H1 (cell line): Measurements from ENCODE around the gene EIF2AK2. TPM values are rescaled to one million over a fixed set of nuclear protein-coding genes. Genes with fewer than 3 reads are reported as not detected.

ENCODE experiments used
- CTCF ChIA-PET: fragments of 300-600 bp; sonication (Branson Sonifier 250); formaldehyde crosslinking; loops from one replicate; lab custom pipeline; 2021; ENCODE audit not compliant: partially characterized antibody; lab: Charles Lee
- POLR2A ChIA-PET: fragments of 300-600 bp; sonication (Branson Sonifier 250); formaldehyde crosslinking; loops from one replicate; lab custom pipeline; 2021; ENCODE audit warnings: inconsistent platforms; ENCODE audit not compliant: partially characterized antibody; lab: Charles Lee
- DNase-seq, 2 experiments: peaks; one replicate each; pipeline versions ENCODE4 v3.0.0 to v3.0.0-alpha.2; 2010 to 2022; ENCODE audit warnings: low spot score in 2 of 2, low read depth in 1 of 2, mixed read lengths in 1 of 2
- FAIRE-seq: peaks from 2 replicates; lab custom pipeline; 2011; peaks lifted over from hg19 to GRCh38; lab: Jason Lieb, UNC
- H2AFZ ChIP-seq: 2 replicates; pipeline ENCODE4 v1.8.1; 2012; ENCODE audit warnings: low read length, inconsistent platforms
- H2AK5ac ChIP-seq: 2 replicates; pipeline ENCODE4 v1.6.1; 2013; ENCODE audit warnings: low read depth, low read length
- H2BK120ac ChIP-seq: replicated peaks from 2 replicates; pipeline ENCODE3; 2013; ENCODE audit warnings: low read depth, low read length, inconsistent platforms
- H2BK12ac ChIP-seq: 2 replicates; pipeline ENCODE4 v1.6.1; 2013; ENCODE audit warnings: low read depth, low read length
- H2BK15ac ChIP-seq: 2 replicates; pipeline ENCODE4 v1.6.1; 2013; ENCODE audit warnings: low read length
- H2BK20ac ChIP-seq: 2 replicates; pipeline ENCODE4 v1.6.1; 2013; ENCODE audit warnings: low read length
- H2BK5ac ChIP-seq: 2 replicates; pipeline ENCODE4 v1.6.1; 2013; ENCODE audit warnings: low read depth, low read length
- H3K14ac ChIP-seq: 2 replicates; pipeline ENCODE4 v1.6.1; 2013; ENCODE audit warnings: inconsistent platforms; ENCODE audit not compliant: insufficient read length
- H3K18ac ChIP-seq: 2 replicates; pipeline ENCODE4 v1.6.1; 2013; ENCODE audit warnings: low read length; ENCODE audit errors: extremely low read depth
- H3K23ac ChIP-seq: 2 replicates; pipeline ENCODE4 v1.6.1; 2013; ENCODE audit warnings: inconsistent platforms; ENCODE audit not compliant: insufficient read length
- H3K23me2 ChIP-seq: 2 replicates; pipeline ENCODE4 v1.6.1; 2013; ENCODE audit warnings: low read depth, low read length
- H3K27ac ChIP-seq: 2 replicates; pipeline ENCODE4 v1.6.1; 2011; ENCODE audit warnings: low read depth, low read length, inconsistent platforms
- H3K27me3 ChIP-seq, 4 experiments: replicated peaks in 1 of 4; 1 replicate in 1 of 4; 2 replicates in 3 of 4; pipeline versions ENCODE4 v1.6.1 to v1.8.1; 2011 to 2013; ENCODE audit warnings: low read length in 3 of 4, mild to moderate bottlenecking in 3 of 4, inconsistent platforms in 2 of 4, mixed read lengths in 2 of 4, moderate library complexity in 1 of 4; ENCODE audit not compliant: control insufficient read depth in 3 of 4, insufficient read depth in 3 of 4; ENCODE audit errors: extremely low read depth in 1 of 4
- H3K36me3 ChIP-seq, 4 experiments: 2 replicates each; pipeline versions ENCODE4 v1.6.1 to v1.8.1; 2011 to 2013; ENCODE audit warnings: mild to moderate bottlenecking in 4 of 4, low read length in 3 of 4, moderate library complexity in 2 of 4, control low read depth in 1 of 4, inconsistent platforms in 1 of 4; ENCODE audit not compliant: insufficient read depth in 4 of 4, control insufficient read depth in 2 of 4
- H3K4ac ChIP-seq: replicated peaks from 2 replicates; pipeline ENCODE3; 2013; ENCODE audit warnings: low read length, low read depth, mixed read lengths, inconsistent platforms; ENCODE audit not compliant: insufficient read length
- H3K4me1 ChIP-seq, 4 experiments: replicated peaks in 1 of 4; 1 replicate in 1 of 4; 2 replicates in 3 of 4; pipeline versions ENCODE4 v1.6.1 to v1.8.1; 2011 to 2013; ENCODE audit warnings: low read length in 3 of 4, inconsistent platforms in 2 of 4, mixed read lengths in 1 of 4; ENCODE audit not compliant: insufficient read depth in 4 of 4, control insufficient read depth in 3 of 4
- H3K4me2 ChIP-seq, 2 experiments: 2 replicates each; pipeline versions ENCODE4 v1.6.1 to v1.8.1; 2011 to 2013; ENCODE audit warnings: low read depth in 2 of 2, low read length in 2 of 2, control low read depth in 1 of 2, inconsistent platforms in 1 of 2, mild to moderate bottlenecking in 1 of 2; ENCODE audit not compliant: insufficient read depth in 1 of 2
- H3K4me3 ChIP-seq, 4 experiments: fragments of 200-600, 300-600 bp in 1 of 4; sonication (generic), shearing (Covaris generic), sonication (Bioruptor Twin) in 1 of 4; 2 replicates each; pipeline versions ENCODE4 v1.5.1 to v1.8.1; 2011 to 2016; ENCODE audit warnings: low read length in 4 of 4, low read depth in 3 of 4, control low read depth in 2 of 4, inconsistent platforms in 2 of 4, mild to moderate bottlenecking in 2 of 4, mixed read lengths in 1 of 4, moderate library complexity in 1 of 4; ENCODE audit not compliant: insufficient read depth in 2 of 4; ENCODE audit errors: extremely low read depth in 1 of 4
- H3K56ac ChIP-seq: replicated peaks from 2 replicates; pipeline ENCODE3; 2013; ENCODE audit warnings: low read depth, mild to moderate bottlenecking, mixed read lengths, low read length, inconsistent platforms; ENCODE audit not compliant: insufficient read length
- H3K79me1 ChIP-seq: 2 replicates; pipeline ENCODE4 v1.6.1; 2013; ENCODE audit warnings: low read depth, low read length, control low read depth
- H3K79me2 ChIP-seq, 2 experiments: 2 replicates each; pipeline versions ENCODE4 v1.6.1 to v1.8.1; 2012 to 2013; ENCODE audit warnings: low read length in 2 of 2, mild to moderate bottlenecking in 2 of 2, inconsistent platforms in 1 of 2; ENCODE audit not compliant: insufficient read depth in 2 of 2, control insufficient read depth in 1 of 2
- H3K9ac ChIP-seq, 4 experiments: replicated peaks in 1 of 4; 1 replicate in 1 of 4; 2 replicates in 3 of 4; pipeline versions ENCODE4 v1.6.1 to v1.8.1; 2011 to 2013; ENCODE audit warnings: low read depth in 3 of 4, low read length in 3 of 4, control low read depth in 2 of 4, mild to moderate bottlenecking in 2 of 4, moderate library complexity in 2 of 4, inconsistent platforms in 1 of 4; ENCODE audit errors: extremely low read depth in 1 of 4
- H3K9me3 ChIP-seq, 2 experiments: 2 replicates each; pipeline versions ENCODE4 v1.6.1 to v1.8.1; 2012 to 2013; ENCODE audit warnings: mild to moderate bottlenecking in 2 of 2, moderate library complexity in 2 of 2, control low read depth in 1 of 2, inconsistent platforms in 1 of 2, low read depth in 1 of 2, low read length in 1 of 2, mixed read lengths in 1 of 2; ENCODE audit not compliant: insufficient read depth in 2 of 2
- H4K20me1 ChIP-seq, 2 experiments: replicated peaks in 1 of 2; 2 replicates each; pipeline versions ENCODE3 to v1.8.1; 2011 to 2013; ENCODE audit warnings: inconsistent platforms in 2 of 2, low read length in 2 of 2, mild to moderate bottlenecking in 1 of 2; ENCODE audit not compliant: insufficient read depth in 2 of 2, control insufficient read depth in 1 of 2
- H4K5ac ChIP-seq: 2 replicates; pipeline ENCODE4 v1.6.1; 2013; ENCODE audit warnings: low read length, low read depth, mixed read lengths, inconsistent platforms; ENCODE audit not compliant: insufficient read length
- H4K8ac ChIP-seq: 2 replicates; pipeline ENCODE4 v1.8.0; 2013; ENCODE audit warnings: mild to moderate bottlenecking, moderate library complexity, low read length, inconsistent platforms; ENCODE audit not compliant: insufficient read depth; ENCODE audit errors: extremely low read depth
- H4K91ac ChIP-seq: replicated peaks from 2 replicates; pipeline ENCODE3; 2013; ENCODE audit warnings: low read length, mixed read lengths, inconsistent platforms; ENCODE audit not compliant: insufficient read length
- BRCA1 ChIP-seq: IDR thresholded peaks from 2 replicates; pipeline ENCODE4 v1.6.1; 2012; ENCODE audit warnings: low read depth, low read length, improper control_type of control experiment
- CBX8 ChIP-seq: fragments of 300-800, 300-1000 bp; sonication (generic); IDR thresholded peaks from 2 replicates; pipeline ENCODE4 v1.7.1; 2016; ENCODE audit warnings: low read depth, low read length, borderline replicate concordance
- CHD2 ChIP-seq: IDR thresholded peaks from 2 replicates; pipeline ENCODE4 v1.6.1; 2012; ENCODE audit warnings: low read length, improper control_type of control experiment
- NANOG ChIP-seq: IDR thresholded peaks from 2 replicates; pipeline ENCODE4 v1.6.1; 2011; ENCODE audit warnings: low read length, low read depth, mild to moderate bottlenecking, inconsistent platforms; ENCODE audit not compliant: insufficient read depth, poor library complexity, severe bottlenecking
- POLR2A ChIP-seq, 2 experiments: IDR thresholded peaks; 1 replicate in 1 of 2; 2 replicates in 1 of 2; pipeline ENCODE4 v1.6.1; 2011; ENCODE audit warnings: low read depth in 2 of 2, low read length in 2 of 2, mild to moderate bottlenecking in 2 of 2; ENCODE audit errors: control extremely low read depth in 1 of 2
- POLR2AphosphoS5 ChIP-seq: IDR thresholded peaks from 2 replicates; pipeline ENCODE4 v1.6.1; 2011; ENCODE audit warnings: low read depth, low read length
- RFX5 ChIP-seq: IDR thresholded peaks from 2 replicates; pipeline ENCODE4 v1.6.1; 2011; ENCODE audit warnings: low read depth, low read length, improper control_type of control experiment, borderline replicate concordance
- TBP ChIP-seq: IDR thresholded peaks from 2 replicates; pipeline ENCODE4 v1.6.1; 2011; ENCODE audit warnings: low read depth, low read length, improper control_type of control experiment
- WGBS, 2 experiments: shearing (Covaris generic) in 1 of 2; methylation state at CpG; one replicate each; pipeline versions ENCODE4 v1.1.6 to v1.1.7; 2013 to 2015; ENCODE audit warnings: low lambda C conversion rate in 2 of 2, mixed read lengths in 2 of 2, inconsistent platforms in 1 of 2, low coverage in 1 of 2, missing lambda C conversion rate in 1 of 2; ENCODE audit not compliant: insufficient replicate concordance in 2 of 2, insufficient coverage in 1 of 2, insufficient read length in 1 of 2; ENCODE audit errors: extremely low coverage in 1 of 2, missing lambda C conversion rate in 1 of 2; 5-methylcytosine and 5-hydroxymethylcytosine counted together
- long read RNA-seq, 2 experiments: library from RNA in 1 of 2; library from capped mRNA in 1 of 2; stranded (forward); transcript quantifications; one replicate each; pipeline ENCODE4 v2.0.0, GENCODE V29; 2021; ENCODE audit warnings: inconsistent platforms in 1 of 2
- polyA minus RNA-seq, 3 experiments: library from RNA; depleted of rRNA, polyadenylated mRNA; stranded (reverse); fragments of >200 nt; gene quantifications; 1 replicate in 2 of 3; 2 replicates in 1 of 3; pipeline ENCODE4 v1.2.3, GENCODE V29; 2011
- polyA plus RNA-seq, 7 experiments: library from polyadenylated mRNA; depleted of rRNA in 3 of 7; stranded (reverse) in 5 of 7; unstranded in 2 of 7; fragments of >200 nt in 5 of 7; fragments of 200-250 nt in 2 of 7; gene quantifications; 1 replicate in 5 of 7; 2 replicates in 1 of 7; 4 replicates in 1 of 7; pipeline versions ENCODE4 v1.2.1 to v1.2.3, GENCODE V29; 2011 to 2013; ENCODE audit warnings: missing spikeins in 2 of 7, mixed read lengths in 2 of 7
- total RNA-seq: library from RNA; stranded (reverse); fragmentation: NEBNext Ultra II Directional; extraction: Animal tissue kit (Norgen Biotek cat#: 25700); gene quantifications from 2 replicates; pipeline ENCODE4 v1.2.1, GENCODE V29; 2021

EIF2AK2 gene
- 46.3 and 46.9 TPM in 2 replicates for total RNA-seq
- 6.8 and 13.1 TPM in 2 replicates for polyA plus RNA-seq (2011; rRNA removed)
- polyA plus RNA-seq (2011; cell fraction: cytosol; rRNA removed): 11.5 TPM
- polyA plus RNA-seq (2011; cell fraction: nucleus; rRNA removed): 6.3 TPM
- polyA plus RNA-seq (2012, experiment 1 of 2): 8.3 to 20.3 TPM (median 10.9 TPM) in 4 replicates
- polyA plus RNA-seq (2012, experiment 2 of 2): 1.5 TPM
- polyA plus RNA-seq (2013, experiment 1 of 2): 27.0 TPM
- 27.1 TPM for polyA plus RNA-seq (2013, experiment 2 of 2)
- polyA minus RNA-seq (2011; rRNA and poly(A)+ RNA removed): 19.4 and 29.9 TPM in 2 replicates
- polyA minus RNA-seq (2011; cell fraction: cytosol; rRNA and poly(A)+ RNA removed): 17.4 TPM
- polyA minus RNA-seq (2011; cell fraction: nucleus; rRNA and poly(A)+ RNA removed): 33.2 TPM
- long read RNA-seq, experiment 1, partial matches to known transcripts: 3 of 37 reads
- long read RNA-seq, experiment 1, other reads (novel, unspliced or antisense): 34 of 37 reads
- long read RNA-seq, experiment 2, full-length matches to known transcripts: 1 of 8 reads
- long read RNA-seq, experiment 2, partial matches to known transcripts: 5 of 8 reads
- long read RNA-seq, experiment 2, other reads (novel, unspliced or antisense): 2 of 8 reads

- peaks cover 2% of the 10 kb centered on the region; the same call in 1 of the 2 replicates for H3K79me1 ChIP-seq
- peak within 1 kb of the TSS; percentile 37 for H4K91ac ChIP-seq
- ChIA-PET CTCF (interaction anchor here (1.0 to 3.2 kb wide), 3 partner anchors 11 to 93 kb away, joined by 3 to 16 read pairs (median 4); no protein-coding TSS in a partner anchor), POLR2A (interaction anchor here (0.8 to 3.8 kb wide), 10 partner anchors 9 to 193 kb away, joined by 3 to 15 read pairs (median 4); partner anchors contain the start of genes CEBPZ and NDUFAF7)
- H4K20me1 ChIP-seq: no peaks in the 10 kb centered on the region
- H3K27me3 ChIP-seq: no peaks in the 10 kb centered on the region
- no peaks in the 10 kb centered on the region; a peak in 2 of 8 replicates for H3K36me3 ChIP-seq
- no peak within 1 kb of the TSS for H4K5ac ChIP-seq
- peaks cover 0 to 30% of the 10 kb centered on the region in 2 experiments; a peak in 2 of 4 replicates for H3K79me2 ChIP-seq
- peak within 1 kb of the TSS; percentile 14 for H2BK120ac ChIP-seq
- H3K9me3 ChIP-seq: no peaks in the 10 kb centered on the region
- H2BK12ac ChIP-seq: peak within 1 kb of the TSS; percentile 60; the same call in 1 of the 2 replicates
- 0 out of 2 replicates have a peak within 1 kb of the TSS, but pooled peaks have one; percentile 4 for H2AK5ac ChIP-seq
- H3K4me1 ChIP-seq: peaks cover 0 to 11% (median 8%) of the 10 kb centered on the region in 4 experiments; a peak in 6 of 7 replicates
- peak within 1 kb of the TSS; percentile 83 to 90 for H3K4me2 ChIP-seq
- H2BK20ac ChIP-seq: no peak within 1 kb of the TSS
- no peak within 1 kb of the TSS for H3K56ac ChIP-seq
- peaks cover 6% of the 10 kb centered on the region; the same call in 1 of the 2 replicates for H3K23me2 ChIP-seq
- no peak for FAIRE-seq
- H3K18ac ChIP-seq: peak within 1 kb of the TSS; percentile 10
- H3K9ac ChIP-seq: peak within 1 kb of the TSS; percentile 54 to 78 (median 63)
- H2AFZ ChIP-seq: peak within 1 kb of the TSS; percentile 28; the same call in 1 of the 2 replicates
- H3K14ac ChIP-seq: no peak within 1 kb of the TSS
- peak within 1 kb of the TSS; percentile 61 to 87 (median 70) for H3K4me3 ChIP-seq
- 0 out of 2 replicates have a peak within 1 kb of the TSS, but pooled peaks have one; percentile 2 for H2BK15ac ChIP-seq
- no peak within 1 kb of the TSS for H3K27ac ChIP-seq
- H4K8ac ChIP-seq: peak within 1 kb of the TSS; percentile 26; the same call in 1 of the 2 replicates
- peak in 1 of 2 experiments; percentile 86 for DNase-seq
- no peak within 1 kb of the TSS for H3K23ac ChIP-seq
- 55% methylated on average over 12 of the region's 55 CpGs; no CpG with 5 or more reads in 1 of the 2 experiments for WGBS, 2 experiments
- peak within 1 kb of the TSS; percentile 1 for H3K4ac ChIP-seq
- peak within 1 kb of the TSS; percentile 48; the same call in 1 of the 2 replicates for H2BK5ac ChIP-seq
- TF ChIP-seq CHD2 (peak; percentile 91), CBX8 (no peak), POLR2AphosphoS5 (peak; percentile 35; the same call in 1 of the 2 replicates), NANOG (no peak), RFX5 (no peak), TBP (peak; percentile 51; the same call in 1 of the 2 replicates), BRCA1 (peak; percentile 65; the same call in 1 of the 2 replicates), POLR2A (IDR thresholded peaks at IDR 0.05; ENCODE audit: control extremely low read depth in 1 of 2, low read depth in 2 of 2, low read length in 2 of 2) (peak; percentile 11 to 54; a peak in 2 of 3 replicates)
Observed at GRCh38 chr2:37156857-37157714, at the start of gene EIF2AK2. Gene EIF2AK2, minus strand, starts transcription at chr2:37156980. Its CDS starts 9,174 bp downstream, at chr2:37147806.
